HEK293 (cell line): ENCODE results near the gene PDZD2.

Source experiments
- GLIS2 ChIP-seq: fragments of 450-650 bp; formaldehyde crosslinking; IDR thresholded peaks from 2 replicates; pipeline ENCODE4 v1.5.1; 2016; ENCODE audit warnings: missing biosample characterization, missing genetic modification characterization
- REPIN1 ChIP-seq: fragments of 450-650 bp; formaldehyde crosslinking; IDR thresholded peaks from 2 replicates; pipeline ENCODE4 v1.5.1; 2017; ENCODE audit warnings: missing biosample characterization, missing genetic modification characterization, low read depth
- WT1 ChIP-seq: fragments of 450-650 bp; formaldehyde crosslinking; IDR thresholded peaks from 2 replicates; pipeline ENCODE4 v1.5.1; 2016; ENCODE audit warnings: missing biosample characterization, missing genetic modification characterization
- ZBTB10 ChIP-seq: fragments of 450-650 bp; formaldehyde crosslinking; IDR thresholded peaks from 2 replicates; pipeline ENCODE4 v1.5.1; 2016; ENCODE audit warnings: missing biosample characterization, missing genetic modification characterization
- ZBTB7A ChIP-seq: fragments of 450-650 bp; formaldehyde crosslinking; IDR thresholded peaks from 2 replicates; pipeline ENCODE4 v1.5.1; 2016; ENCODE audit warnings: low read depth, missing biosample characterization, missing genetic modification characterization
- ZBTB8A ChIP-seq: fragments of 450-650 bp; formaldehyde crosslinking; IDR thresholded peaks from 2 replicates; pipeline ENCODE4 v1.5.1; 2016; ENCODE audit warnings: missing biosample characterization, missing genetic modification characterization
- ZNF146 ChIP-seq: fragments of 450-650 bp; formaldehyde crosslinking; IDR thresholded peaks from 2 replicates; pipeline ENCODE4 v1.5.1; 2016; ENCODE audit warnings: missing biosample characterization, missing genetic modification characterization
- ZNF311 ChIP-seq: fragments of 450-650 bp; formaldehyde crosslinking; IDR thresholded peaks from 2 replicates; pipeline ENCODE4 v1.5.1; 2017; ENCODE audit warnings: missing biosample characterization, missing genetic modification characterization, borderline replicate concordance
- ZNF707 ChIP-seq: fragments of 450-650 bp; formaldehyde crosslinking; IDR thresholded peaks from 2 replicates; pipeline ENCODE4 v1.5.1; 2016; ENCODE audit warnings: missing biosample characterization, missing genetic modification characterization
- TF ChIP-seq, protein P1 (sequence below): fragments of 450-650 bp; formaldehyde crosslinking; IDR thresholded peaks from 2 replicates; pipeline ENCODE4 v1.5.1; 2016; ENCODE audit warnings: missing biosample characterization, missing genetic modification characterization

DNA sequence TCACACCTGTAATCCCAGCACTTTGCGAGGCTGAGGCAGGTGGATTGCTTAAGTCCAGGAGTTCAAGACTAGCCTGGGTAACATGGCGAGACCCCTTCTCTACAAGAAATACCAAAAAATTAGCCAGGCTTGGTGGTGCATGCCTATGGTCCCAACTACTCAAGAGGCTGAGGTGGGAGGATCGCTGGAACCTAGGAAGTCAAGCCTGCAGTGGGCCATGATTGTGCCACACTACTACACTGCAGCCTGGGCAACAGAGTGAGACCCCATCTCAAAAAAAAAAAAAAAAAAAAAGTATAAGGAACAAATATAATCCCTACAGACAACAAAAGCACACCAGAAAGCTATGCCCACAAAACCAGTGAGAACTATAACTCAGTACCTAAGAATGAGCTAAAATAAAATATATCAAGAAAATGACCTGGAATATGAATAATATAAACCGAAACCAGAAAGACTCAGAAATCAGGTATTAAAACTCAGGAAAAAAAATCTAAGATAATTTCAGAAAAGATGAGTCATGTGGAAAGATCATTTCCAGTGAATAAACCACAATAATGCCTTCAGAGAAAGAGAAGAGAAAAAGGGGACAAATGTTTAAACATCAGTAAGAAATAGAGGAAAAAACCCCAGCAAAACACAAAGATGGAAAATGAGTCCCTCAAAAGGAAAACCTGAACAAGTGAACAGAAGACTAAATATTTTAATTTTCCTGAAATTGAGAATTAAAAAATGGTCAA is 477.8 kb downstream of the PDZD2 start:
- no peak for TF ChIP-seq ZBTB7A (tag by site-specific recombination)
- TF ChIP-seq GLIS2 (tag by site-specific recombination), result no peak
- TF ChIP-seq ZNF311, result no peak
- TF ChIP-seq ZNF707 (tag by site-specific recombination), result no peak
- TF ChIP-seq ZNF146, result no peak
- no peak for TF ChIP-seq ZBTB10 (tag by site-specific recombination)
- no peak for TF ChIP-seq REPIN1
- TF ChIP-seq, protein P1, sequence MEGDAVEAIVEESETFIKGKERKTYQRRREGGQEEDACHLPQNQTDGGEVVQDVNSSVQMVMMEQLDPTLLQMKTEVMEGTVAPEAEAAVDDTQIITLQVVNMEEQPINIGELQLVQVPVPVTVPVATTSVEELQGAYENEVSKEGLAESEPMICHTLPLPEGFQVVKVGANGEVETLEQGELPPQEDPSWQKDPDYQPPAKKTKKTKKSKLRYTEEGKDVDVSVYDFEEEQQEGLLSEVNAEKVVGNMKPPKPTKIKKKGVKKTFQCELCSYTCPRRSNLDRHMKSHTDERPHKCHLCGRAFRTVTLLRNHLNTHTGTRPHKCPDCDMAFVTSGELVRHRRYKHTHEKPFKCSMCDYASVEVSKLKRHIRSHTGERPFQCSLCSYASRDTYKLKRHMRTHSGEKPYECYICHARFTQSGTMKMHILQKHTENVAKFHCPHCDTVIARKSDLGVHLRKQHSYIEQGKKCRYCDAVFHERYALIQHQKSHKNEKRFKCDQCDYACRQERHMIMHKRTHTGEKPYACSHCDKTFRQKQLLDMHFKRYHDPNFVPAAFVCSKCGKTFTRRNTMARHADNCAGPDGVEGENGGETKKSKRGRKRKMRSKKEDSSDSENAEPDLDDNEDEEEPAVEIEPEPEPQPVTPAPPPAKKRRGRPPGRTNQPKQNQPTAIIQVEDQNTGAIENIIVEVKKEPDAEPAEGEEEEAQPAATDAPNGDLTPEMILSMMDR (tag by site-specific recombination), result no peak
- TF ChIP-seq WT1 (tag by site-specific recombination), result no peak
- TF ChIP-seq ZBTB8A, result no peak
